Glomerular visceral epithelial cell (primary cell): Measurements from ENCODE around the gene TUBGCP2.
"Not testable (repeated sequence)": the region's sequence is repeated elsewhere in the genome, so short reads cannot be mapped to it uniquely, and the experiment has no call there.

Experiments
- DNase-seq: peaks from one replicate; pipeline ENCODE4 v3.0.0-alpha.2; 2016; ENCODE audit errors: extremely low spot score

TUBGCP2 gene

DNA sequence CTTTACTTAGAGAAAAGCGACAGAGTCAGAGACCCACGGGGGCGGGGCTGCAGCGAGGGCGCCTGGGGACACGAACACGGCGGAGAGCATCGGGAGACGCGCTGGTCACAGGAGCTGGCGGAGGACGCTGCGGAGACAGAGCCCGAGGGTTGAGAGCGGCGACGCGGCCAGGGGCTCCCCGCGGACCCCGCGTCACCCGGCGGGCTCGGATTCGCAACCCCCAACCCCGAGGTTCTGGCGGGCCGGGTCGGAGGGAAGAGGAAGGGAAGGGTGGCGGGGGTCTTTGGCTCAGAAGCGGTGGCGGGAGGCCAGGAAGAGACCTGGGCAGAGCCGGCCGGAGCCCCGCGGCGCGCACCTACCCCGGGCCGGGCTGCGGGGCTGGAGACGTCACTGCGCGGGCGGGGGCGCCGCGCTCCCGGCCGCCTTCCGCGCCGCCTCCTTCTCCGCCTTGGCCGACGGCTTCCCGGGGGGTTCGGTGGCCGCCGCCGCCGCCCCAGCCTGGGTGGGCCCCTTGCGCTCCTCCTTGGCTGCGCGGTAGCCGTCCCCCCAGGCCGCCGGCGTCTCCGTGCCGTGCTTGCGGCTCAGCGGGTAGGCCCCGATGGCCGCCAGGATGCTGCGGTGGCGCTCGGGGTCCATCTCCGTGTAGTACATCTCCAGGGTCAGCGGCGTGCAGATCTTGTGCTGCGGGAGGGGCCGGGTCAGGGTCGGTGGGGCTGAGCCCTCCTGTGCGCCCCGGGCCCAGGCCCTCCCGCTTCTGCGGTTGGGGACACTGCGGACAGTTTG is 17.0 kb upstream of the TUBGCP2 start:
- no peak for DNase-seq

DNA sequence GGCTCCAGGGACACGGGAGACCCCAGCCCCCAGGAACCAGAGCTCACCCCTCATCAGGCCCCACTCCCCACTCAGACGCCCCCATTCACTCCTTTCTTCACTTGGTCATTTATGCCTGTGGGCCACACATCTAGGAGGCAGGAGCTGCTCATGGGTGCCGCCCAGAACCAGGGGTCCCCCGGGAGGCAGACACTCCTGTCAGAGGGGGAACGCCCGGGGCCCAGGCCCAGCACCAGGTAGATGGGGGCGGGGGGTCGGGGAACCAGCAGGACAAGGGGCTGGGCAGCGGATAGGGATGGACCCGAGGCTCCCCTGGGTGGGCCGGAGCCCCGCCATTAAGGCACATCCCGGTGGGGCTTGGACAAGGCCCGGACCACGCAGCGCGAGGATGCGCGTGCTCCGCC is 16.2 kb upstream of the TUBGCP2 start:
- DNase-seq: no peak

GRCh38 chr10:133324198-133324792 is 15.6 kb upstream of the TUBGCP2 start:
- peak; percentile 54 for DNase-seq

DNA sequence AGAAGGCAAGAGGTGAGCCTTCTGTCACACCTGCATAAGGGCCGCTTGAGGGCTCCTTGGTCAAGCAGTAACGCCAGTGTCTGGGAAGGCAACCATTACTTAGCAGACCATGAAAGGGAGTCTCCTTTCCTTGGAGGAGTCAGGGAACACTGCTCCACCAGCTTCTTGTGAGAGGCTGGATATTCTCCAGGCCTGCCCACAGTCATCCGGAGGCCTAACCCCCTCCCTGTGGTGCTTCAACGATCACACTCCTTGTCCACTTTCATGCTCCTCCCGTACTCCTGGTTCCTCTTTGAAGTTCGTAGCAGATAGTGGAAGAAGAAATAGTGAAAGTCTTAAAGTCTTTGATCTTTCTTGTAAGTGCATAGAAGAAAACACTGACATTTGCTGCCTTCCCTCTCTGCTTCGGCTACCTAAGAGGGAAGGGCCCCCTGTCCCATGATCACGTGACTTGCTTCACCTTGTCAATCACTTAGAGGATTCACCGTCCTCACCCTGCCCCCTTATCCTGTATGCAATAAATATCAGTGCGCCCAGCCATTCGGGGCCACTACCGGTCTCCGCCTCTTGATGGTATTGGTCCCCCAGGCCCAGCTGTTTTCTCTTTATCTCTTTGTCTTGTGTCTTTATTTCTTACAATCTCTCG is 13.5 kb upstream of the TUBGCP2 start:
- DNase-seq: not testable (repeated sequence)

DNA sequence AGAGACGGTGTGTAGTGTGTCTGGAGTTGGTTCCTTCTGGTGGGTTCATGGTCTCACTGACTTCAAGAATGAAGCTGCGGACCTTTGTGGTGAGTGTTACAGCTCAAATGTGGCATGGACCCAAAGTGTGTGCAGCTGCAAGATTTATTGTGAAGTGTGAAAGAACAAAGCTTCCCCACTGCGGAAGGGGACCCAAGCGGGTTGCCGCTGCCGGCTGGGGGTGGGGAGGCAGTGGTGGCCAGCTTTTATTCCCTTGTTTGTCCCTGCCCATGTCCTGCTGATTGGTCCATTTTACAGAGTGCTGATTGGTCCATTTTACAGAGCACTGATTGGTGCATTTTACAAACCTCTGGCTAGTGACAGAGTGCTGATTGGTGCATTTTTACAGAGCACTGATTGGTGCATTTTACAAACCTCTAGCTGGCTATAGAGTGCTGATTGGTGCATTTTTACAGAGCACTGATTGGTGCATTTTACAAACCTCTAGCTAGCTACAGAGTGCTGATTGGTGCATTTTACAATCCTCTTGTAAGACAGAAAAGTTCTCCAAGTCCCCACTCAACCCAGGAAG is 12.3 kb upstream of the TUBGCP2 start:
- DNase-seq: not testable (repeated sequence)

GRCh38 chr10:133318494-133319127 is 9.9 kb upstream of the TUBGCP2 start:
- peak; percentile 63 for DNase-seq

DNA sequence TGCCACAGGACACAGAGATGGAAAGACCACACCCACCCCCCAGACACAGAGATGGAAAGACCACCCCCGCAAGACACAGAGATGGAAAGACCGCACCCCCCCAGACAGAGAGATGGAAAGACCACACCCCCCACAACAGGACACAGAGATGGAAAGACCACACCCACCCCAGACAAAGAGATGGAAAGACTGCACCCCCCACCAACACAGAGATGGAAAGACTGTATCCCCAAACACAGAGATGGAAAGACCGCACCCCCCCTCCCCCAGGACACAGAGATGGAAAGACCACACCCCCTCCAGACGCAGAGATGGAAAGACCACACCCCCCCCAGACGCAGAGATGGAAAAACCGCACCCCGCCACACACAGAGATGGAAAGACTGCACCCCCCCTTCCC is 8.1 kb upstream of the TUBGCP2 start:
- DNase-seq: no peak

DNA sequence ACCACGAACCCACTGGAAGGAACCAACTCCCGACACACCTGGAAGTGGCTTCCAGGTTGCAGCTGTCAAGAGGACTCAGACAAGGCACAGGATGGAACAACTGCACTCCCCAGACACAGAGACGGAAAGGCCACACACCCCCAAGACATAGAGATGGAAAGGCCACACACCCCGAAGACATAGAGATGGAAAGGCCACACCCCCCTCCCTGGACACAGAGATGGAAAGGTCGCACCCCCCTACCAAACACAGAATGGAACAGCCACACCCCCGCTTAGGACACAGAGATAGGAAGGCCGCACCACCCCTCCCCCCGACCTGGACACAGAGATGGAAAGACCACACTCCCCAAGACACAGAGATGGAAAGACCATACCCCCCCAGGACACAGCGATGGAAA is 7.6 kb upstream of the TUBGCP2 start:
- no peak for DNase-seq

DNA sequence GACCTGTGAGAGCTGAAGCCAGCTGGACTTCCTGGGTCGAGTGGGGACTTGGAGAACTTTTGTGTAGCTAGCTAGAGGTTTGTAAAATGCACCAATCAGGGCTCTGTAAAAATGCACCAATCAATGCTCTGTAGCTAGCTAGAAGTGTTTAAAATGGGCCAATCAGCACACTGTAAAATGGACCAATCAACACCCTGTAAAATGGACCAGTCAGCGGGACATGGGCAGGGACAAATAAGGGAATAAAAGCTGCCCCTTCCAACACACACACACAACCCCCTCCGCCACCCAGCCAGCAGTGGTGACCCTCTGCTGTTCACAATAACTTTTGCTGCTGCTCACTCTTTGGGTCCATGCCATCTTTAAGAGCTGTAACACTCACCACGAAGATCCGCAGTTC is 7.2 kb upstream of the TUBGCP2 start:
- peak; percentile 21 for DNase-seq

DNA sequence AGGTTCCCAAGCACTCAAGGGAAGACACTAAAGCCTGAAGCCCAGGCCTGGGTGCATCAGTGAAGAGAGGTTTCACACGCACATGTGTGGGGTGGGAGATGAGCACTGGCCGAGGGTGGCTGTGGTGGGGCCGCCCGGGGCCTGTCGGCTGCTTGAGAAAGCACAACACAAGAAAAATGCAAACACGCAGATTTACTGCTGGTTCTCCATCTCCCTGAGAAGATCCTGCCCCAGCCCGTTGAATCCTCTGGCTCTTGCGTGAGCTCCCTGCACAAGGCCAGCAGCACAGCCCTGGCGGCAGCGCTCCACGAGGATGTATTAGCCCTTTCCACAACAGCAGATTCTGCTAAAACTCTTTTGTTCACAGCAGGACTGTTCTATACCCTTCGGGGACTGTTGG is 6.2 kb upstream of the TUBGCP2 start:
- no peak for DNase-seq

DNA sequence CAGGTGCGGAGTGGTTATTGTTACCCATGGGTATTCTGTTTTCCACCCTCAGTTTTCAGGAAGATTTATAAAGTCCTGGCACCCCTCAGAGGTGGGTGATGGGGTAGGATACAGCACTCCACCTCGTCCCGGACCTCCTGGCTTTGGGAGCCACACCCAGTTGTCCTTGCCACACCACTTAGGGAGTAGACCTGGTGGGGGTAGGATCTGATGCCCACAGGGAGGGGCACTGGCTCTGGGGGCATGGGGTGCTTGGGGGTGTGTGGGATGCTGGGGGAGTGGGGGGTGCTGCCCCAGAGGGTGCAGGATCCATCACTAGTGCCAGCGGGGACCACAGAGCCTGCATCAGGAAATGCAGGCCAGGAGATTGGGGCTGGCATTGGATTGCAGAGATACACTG is 4.5 kb upstream of the TUBGCP2 start:
- no peak for DNase-seq

DNA sequence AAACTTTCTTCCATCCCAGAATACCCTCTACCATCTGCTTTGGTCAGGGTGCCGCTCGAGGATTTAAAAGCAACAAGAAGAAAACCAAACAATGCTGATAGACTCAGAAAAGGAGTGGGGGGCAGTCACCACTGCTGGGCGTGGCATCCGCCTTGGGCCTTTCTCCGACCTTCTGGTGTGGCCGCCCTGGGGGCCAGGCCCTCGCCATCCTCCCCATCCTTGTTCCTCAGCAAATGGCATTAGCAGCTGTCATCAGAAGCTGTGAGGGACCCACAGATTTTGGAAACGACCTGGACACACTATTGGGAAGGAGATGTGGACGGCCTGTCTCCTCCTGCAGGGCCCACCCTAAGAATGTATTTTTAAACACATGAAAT is 4.1 kb upstream of the TUBGCP2 start:
- no peak for DNase-seq

DNA sequence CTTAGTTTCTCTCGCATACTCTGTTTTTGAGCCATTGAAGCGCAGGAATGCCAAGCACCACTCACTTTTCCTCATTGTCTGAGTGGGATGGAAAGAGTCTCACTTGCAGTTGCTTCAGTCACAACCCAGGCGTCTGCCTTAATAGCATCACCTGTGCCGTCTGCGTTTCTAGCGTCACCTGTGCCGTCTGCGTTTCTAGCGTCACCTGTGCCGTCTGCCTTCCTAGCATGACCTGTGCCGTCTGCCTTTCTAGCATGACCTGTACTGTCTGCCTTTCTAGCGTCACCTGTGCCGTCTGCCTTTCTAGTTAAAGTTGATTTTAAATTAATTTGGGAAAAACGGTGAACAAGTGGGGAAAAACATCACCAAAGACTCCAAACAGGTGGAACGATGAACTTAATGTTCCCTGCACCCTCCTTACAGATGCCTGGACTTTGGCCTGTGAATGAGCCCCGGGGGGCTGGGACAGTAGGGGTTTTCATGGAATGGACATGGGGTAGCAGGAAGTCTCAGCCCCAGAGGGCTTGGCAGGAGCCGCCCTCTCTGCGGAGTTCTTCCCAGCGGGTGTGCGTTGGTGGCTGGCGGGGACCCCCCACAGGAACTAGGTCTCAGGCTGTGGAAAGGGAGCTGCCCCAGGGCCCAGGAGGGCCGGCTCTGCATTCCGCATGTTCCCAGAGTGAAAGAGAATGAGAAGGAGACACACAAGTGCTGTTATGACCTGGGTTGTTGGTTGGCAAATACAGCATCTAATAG is 3.5 kb upstream of the TUBGCP2 start:
- no peak for DNase-seq

GRCh38 chr10:133311570-133311969 is 2.9 kb upstream of the TUBGCP2 start:
- DNase-seq: no peak

GRCh38 chr10:133310789-133311188 is 2.1 kb upstream of the TUBGCP2 start:
- DNase-seq: no peak

- no peak for DNase-seq
Observed at GRCh38 chr10:133310399-133310755, 1.7 kb upstream of the TUBGCP2 start.

DNA sequence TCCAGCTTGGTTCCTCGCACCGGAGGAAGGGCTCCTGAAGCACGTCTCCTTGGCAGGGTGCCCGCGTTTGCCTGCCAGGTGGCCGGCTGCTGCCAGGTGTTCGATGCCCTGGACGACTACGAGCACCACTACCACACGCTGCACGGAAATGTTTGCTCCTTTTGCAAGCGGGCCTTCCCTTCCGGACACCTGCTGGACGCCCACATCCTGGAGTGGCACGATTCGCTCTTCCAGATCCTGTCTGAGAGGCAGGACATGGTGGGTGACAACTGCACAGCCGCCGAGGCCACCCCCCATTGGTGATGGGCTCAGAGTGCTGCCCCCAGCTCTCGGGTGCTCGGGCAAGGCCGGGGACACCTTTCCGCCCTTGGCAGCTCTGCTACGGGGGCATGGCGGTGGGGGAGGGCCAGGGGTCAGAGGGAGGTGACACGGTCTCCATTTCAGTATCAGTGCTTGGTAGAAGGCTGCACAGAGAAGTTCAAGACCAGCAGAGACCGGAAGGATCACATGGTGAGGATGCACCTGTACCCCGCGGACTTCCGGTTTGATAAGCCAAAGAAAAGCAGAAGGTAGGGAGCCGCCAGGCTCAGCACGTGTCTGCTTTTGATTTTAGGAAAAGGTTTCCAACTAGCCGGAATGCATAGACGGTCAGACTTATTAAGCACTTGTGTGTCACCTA is 1.2 kb upstream of the TUBGCP2 start:
- no peak for DNase-seq

GRCh38 chr10:133309100-133309719 is 538 bp upstream of the TUBGCP2 start:
- peak; percentile 92 for DNase-seq

- DNase-seq: peak; percentile 80
Observed at GRCh38 chr10:133307776-133308420, 774 bp downstream of the TUBGCP2 start.

- peak; percentile 24 for DNase-seq
Observed at GRCh38 chr10:133306941-133307379, 1.7 kb downstream of the TUBGCP2 start.
